Progenitor cell of endocrine pancreas (in vitro differentiated cells): Measurements from ENCODE around the gene MACC1. TPM values are rescaled to one million over a fixed set of nuclear protein-coding genes. Genes with fewer than 3 reads are reported as not detected.

Source experiments
- DNase-seq: peaks from one replicate; pipeline ENCODE4 v3.0.0; 2021; ENCODE audit warnings: low spot score; ENCODE audit not compliant: unreplicated experiment
- H3K27ac Mint-ChIP-seq: 2 replicates; pipeline ENCODE4 v1.8.0; 2021; ENCODE audit warnings: mild to moderate bottlenecking, moderate library complexity, mixed read lengths
- H3K27me3 Mint-ChIP-seq: 2 replicates; pipeline ENCODE4 v1.8.0; 2021; ENCODE audit warnings: mixed read lengths
- H3K36me3 Mint-ChIP-seq: 2 replicates; pipeline ENCODE4 v1.8.0; 2022; ENCODE audit warnings: mixed read lengths; ENCODE audit not compliant: insufficient read depth
- H3K4me1 Mint-ChIP-seq: 2 replicates; pipeline ENCODE4 v1.8.0; 2021; ENCODE audit warnings: low read depth, mixed read lengths
- H3K4me3 Mint-ChIP-seq: 2 replicates; pipeline ENCODE4 v1.8.0; 2021; ENCODE audit warnings: low read depth, mild to moderate bottlenecking, moderate library complexity, mixed read lengths
- H3K9me3 Mint-ChIP-seq: 2 replicates; pipeline ENCODE4 v1.8.0; 2021; ENCODE audit warnings: low read depth, mixed read lengths
- CTCF ChIP-seq: fragments of 200-600 bp; sonication (generic); IDR thresholded peaks from one replicate; pipeline ENCODE4 v1.5.0; 2021; ENCODE audit warnings: antibody characterized with exemption, mild to moderate bottlenecking; ENCODE audit not compliant: unreplicated experiment
- total RNA-seq: library from RNA; stranded (reverse); gene quantifications from 2 replicates; pipeline ENCODE4 v1.2.1, GENCODE V29; 2021

The MACC1 gene
- total RNA-seq, 1 donor from 2014 or later: 16.1 TPM

GRCh38 chr7:20225384-20225783 lies 8.2 kb upstream of the MACC1 start:
- TF ChIP-seq CTCF: no peak
- H3K36me3 Mint-ChIP-seq: no peaks in the 10 kb centered on the region
- peaks cover 9% of the 10 kb centered on the region for H3K4me1 Mint-ChIP-seq
- H3K9me3 Mint-ChIP-seq: no peaks in the 10 kb centered on the region
- no peaks in the 10 kb centered on the region for H3K27me3 Mint-ChIP-seq
- H3K4me3 Mint-ChIP-seq: no peak overlapping the region
- H3K27ac Mint-ChIP-seq: no peak overlapping the region
- no peak for DNase-seq

GRCh38 chr7:20224025-20224424 lies 6.8 kb upstream of the MACC1 start:
- no peak for DNase-seq
- Mint-ChIP-seq H3K4me3 (no peak overlapping the region), H3K4me1 (peaks cover 23% of the 10 kb centered on the region), H3K36me3 (no peaks in the 10 kb centered on the region), H3K27ac (peak overlapping the region; percentile 13), H3K9me3 (no peaks in the 10 kb centered on the region), H3K27me3 (no peaks in the 10 kb centered on the region)
- TF ChIP-seq CTCF: no peak

GRCh38 chr7:20223356-20223755 lies 6.2 kb upstream of the MACC1 start:
- no peak for TF ChIP-seq CTCF
- no peak for DNase-seq
- peaks cover 27% of the 10 kb centered on the region for H3K4me1 Mint-ChIP-seq
- H3K27ac Mint-ChIP-seq: no peak overlapping the region
- no peaks in the 10 kb centered on the region for H3K9me3 Mint-ChIP-seq
- no peaks in the 10 kb centered on the region for H3K36me3 Mint-ChIP-seq
- H3K27me3 Mint-ChIP-seq: no peaks in the 10 kb centered on the region
- H3K4me3 Mint-ChIP-seq: no peak overlapping the region

- TF ChIP-seq CTCF: no peak
- Mint-ChIP-seq H3K4me3 (no peak overlapping the region), H3K4me1 (peaks cover 36% of the 10 kb centered on the region), H3K36me3 (no peaks in the 10 kb centered on the region), H3K27me3 (no peaks in the 10 kb centered on the region), H3K9me3 (no peaks in the 10 kb centered on the region), H3K27ac (peak overlapping the region; percentile 73)
- DNase-seq: no peak
These were observed 5.1 kb upstream of the MACC1 start for GRCh38 chr7:20222219-20222828.

- no peaks in the 10 kb centered on the region for H3K9me3 Mint-ChIP-seq
- no peak overlapping the region for H3K4me3 Mint-ChIP-seq
- no peaks in the 10 kb centered on the region for H3K36me3 Mint-ChIP-seq
- peak overlapping the region; percentile 91 for H3K27ac Mint-ChIP-seq
- no peak for TF ChIP-seq CTCF
- DNase-seq: no peak
- H3K27me3 Mint-ChIP-seq: no peaks in the 10 kb centered on the region
- peaks cover 40% of the 10 kb centered on the region for H3K4me1 Mint-ChIP-seq
These were observed 3.9 kb upstream of the MACC1 start for GRCh38 chr7:20220921-20221547.
